Measurements from ENCODE around the gene CDH1. TPM values are rescaled to one million over a fixed set of nuclear protein-coding genes. Genes with fewer than 3 reads are reported as not detected.

Gene CDH1
- total and polyA plus RNA-seq, 2 donors from 2014 or later, result 47.0 to 149 TPM

- peak in 4 of 5 donors; percentile 48 to 83 (median 68) for DNase-seq
- TF ChIP-seq CTCF (IDR thresholded peaks at IDR 0.05; ENCODE audit: borderline replicate concordance, extremely low read depth, insufficient read depth), result no peak
- H3K9me3 ChIP-seq (ENCODE audit: control insufficient read depth in 2 of 3, insufficient read depth in 1 of 3, low read length in 3 of 3), result no peaks in the 10 kb centered on the region
- H3K4me1 ChIP-seq (ENCODE audit: control insufficient read depth in 2 of 3, insufficient read depth in 2 of 3, low read depth in 1 of 3, low read length in 3 of 3), result peaks cover 0 to 12% (median 11%) of the 10 kb centered on the region in 3 donors
- H3K9ac ChIP-seq (ENCODE audit: low read length in 3 of 3), result peak overlapping the region in 2 of 3 donors; percentile 41 to 75
- no peaks in the 10 kb centered on the region for H3K36me3 ChIP-seq (ENCODE audit: control insufficient read depth in 2 of 3, insufficient read depth in 3 of 3, low read length in 3 of 3)
- intact Hi-C loops (cut with DNase I), result no loop called here
- H3K27me3 ChIP-seq (ENCODE audit: control insufficient read depth, insufficient read depth, low read length), result no peaks in the 10 kb centered on the region
- H3K27ac ChIP-seq (ENCODE audit: low read depth in 2 of 2, low read length in 2 of 2), result peak overlapping the region; percentile 82 to 86
- no peak for FAIRE-seq
- peak overlapping the region; percentile 54 to 71 (median 65) for H3K4me3 ChIP-seq (ENCODE audit: low read length in 3 of 3)
Observed at GRCh38 chr16:68737730-68738629, 888 bp downstream of the CDH1 start.

GRCh38 chr16:68739964-68740627 lies 3.0 kb downstream of the CDH1 start:
- H3K27me3 ChIP-seq (ENCODE audit: control insufficient read depth, insufficient read depth, low read length), result no peaks in the 10 kb centered on the region
- H3K27ac ChIP-seq (ENCODE audit: low read depth in 2 of 2, low read length in 2 of 2), result peak overlapping the region; percentile 65 to 76
- no peak for DNase-seq
- intact Hi-C loops (cut with DNase I), result no loop called here
- FAIRE-seq, result no peak
- H3K9ac ChIP-seq (ENCODE audit: low read length in 3 of 3), result no peak overlapping the region
- no peaks in the 10 kb centered on the region for H3K36me3 ChIP-seq (ENCODE audit: control insufficient read depth in 2 of 3, insufficient read depth in 3 of 3, low read length in 3 of 3)
- no peaks in the 10 kb centered on the region for H3K9me3 ChIP-seq (ENCODE audit: control insufficient read depth in 2 of 3, insufficient read depth in 1 of 3, low read length in 3 of 3)
- no peak overlapping the region for H3K4me3 ChIP-seq (ENCODE audit: low read length in 3 of 3)
- no peak for TF ChIP-seq CTCF (IDR thresholded peaks at IDR 0.05; ENCODE audit: borderline replicate concordance, extremely low read depth, insufficient read depth)
- H3K4me1 ChIP-seq (ENCODE audit: control insufficient read depth in 2 of 3, insufficient read depth in 2 of 3, low read depth in 1 of 3, low read length in 3 of 3), result peaks cover 0 to 17% (median 11%) of the 10 kb centered on the region in 3 donors

GRCh38 chr16:68740628-68741346 lies 3.7 kb downstream of the CDH1 start:
- Histone ChIP-seq H3K4me3 (ENCODE audit: low read length in 3 of 3) (peak overlapping the region in 1 of 3 donors; percentile 25), H3K4me1 (ENCODE audit: control insufficient read depth in 2 of 3, insufficient read depth in 2 of 3, low read depth in 1 of 3, low read length in 3 of 3) (peaks cover 0 to 17% (median 11%) of the 10 kb centered on the region in 3 donors), H3K36me3 (ENCODE audit: control insufficient read depth in 2 of 3, insufficient read depth in 3 of 3, low read length in 3 of 3) (no peaks in the 10 kb centered on the region), H3K9ac (ENCODE audit: low read length in 3 of 3) (peak overlapping the region in 1 of 3 donors; percentile 34), H3K27ac (ENCODE audit: low read depth in 2 of 2, low read length in 2 of 2) (peak overlapping the region; percentile 45 to 67), H3K9me3 (ENCODE audit: control insufficient read depth in 2 of 3, insufficient read depth in 1 of 3, low read length in 3 of 3) (no peaks in the 10 kb centered on the region), H3K27me3 (ENCODE audit: control insufficient read depth, insufficient read depth, low read length) (no peaks in the 10 kb centered on the region)
- TF ChIP-seq CTCF (IDR thresholded peaks at IDR 0.05; ENCODE audit: borderline replicate concordance, extremely low read depth, insufficient read depth), result no peak
- FAIRE-seq (no peak), DNase-seq (no peak)
- intact Hi-C loops (cut with DNase I), result no loop called here

All from kidney (tissue), 14 donors.